ENCODE results near the gene GLIS1. TPM values are rescaled to one million over a fixed set of nuclear protein-coding genes. Genes with fewer than 3 reads are reported as not detected.
A peak's percentile ranks its signal among the peaks of the same experiment; 100 is the strongest.

The GLIS1 gene
- total RNA-seq, 1 donor from 2014 or later, result 17.4 TPM

GRCh38 chr1:53726009-53726600 is 12.9 kb downstream of the GLIS1 start:
- no peak for DNase-seq (ENCODE audit: low spot score)
- H3K9me3 Mint-ChIP-seq (ENCODE audit: low read depth), result no peaks in the 10 kb centered on the region
- H3K27me3 Mint-ChIP-seq (ENCODE audit: low read depth), result no peaks in the 10 kb centered on the region
- no peak for TF ChIP-seq CTCF (IDR thresholded peaks at IDR 0.05)
- peaks cover 2% of the 10 kb centered on the region for H3K36me3 Mint-ChIP-seq (ENCODE audit: low read depth)
- H3K27ac Mint-ChIP-seq (ENCODE audit: unreplicated experiment), result no peak overlapping the region
- no peak overlapping the region for H3K4me3 Mint-ChIP-seq (ENCODE audit: unreplicated experiment)
- H3K4me1 Mint-ChIP-seq (ENCODE audit: low read depth), result peaks cover 64% of the 10 kb centered on the region

GRCh38 chr1:53725238-53725689 is 13.7 kb downstream of the GLIS1 start:
- H3K4me3 Mint-ChIP-seq (ENCODE audit: unreplicated experiment), result no peak overlapping the region
- peaks cover 58% of the 10 kb centered on the region for H3K4me1 Mint-ChIP-seq (ENCODE audit: low read depth)
- H3K9me3 Mint-ChIP-seq (ENCODE audit: low read depth), result no peaks in the 10 kb centered on the region
- H3K36me3 Mint-ChIP-seq (ENCODE audit: low read depth), result peaks cover 2% of the 10 kb centered on the region
- no peak for DNase-seq (ENCODE audit: low spot score)
- TF ChIP-seq CTCF (IDR thresholded peaks at IDR 0.05), result peak; percentile 55
- H3K27ac Mint-ChIP-seq (ENCODE audit: unreplicated experiment), result no peak overlapping the region
- no peaks in the 10 kb centered on the region for H3K27me3 Mint-ChIP-seq (ENCODE audit: low read depth)

GRCh38 chr1:53722025-53722424 is 16.9 kb downstream of the GLIS1 start:
- Mint-ChIP-seq H3K4me1 (ENCODE audit: low read depth) (peaks cover 43% of the 10 kb centered on the region), H3K27ac (ENCODE audit: unreplicated experiment) (peak overlapping the region; percentile 32), H3K36me3 (ENCODE audit: low read depth) (peaks cover 2% of the 10 kb centered on the region), H3K9me3 (ENCODE audit: low read depth) (no peaks in the 10 kb centered on the region), H3K27me3 (ENCODE audit: low read depth) (no peaks in the 10 kb centered on the region), H3K4me3 (ENCODE audit: unreplicated experiment) (no peak overlapping the region)
- TF ChIP-seq CTCF (IDR thresholded peaks at IDR 0.05), result no peak
- no peak for DNase-seq (ENCODE audit: low spot score)

GRCh38 chr1:53721088-53721487 is 17.9 kb downstream of the GLIS1 start:
- no peaks in the 10 kb centered on the region for H3K27me3 Mint-ChIP-seq (ENCODE audit: low read depth)
- no peak overlapping the region for H3K4me3 Mint-ChIP-seq (ENCODE audit: unreplicated experiment)
- no peak for DNase-seq (ENCODE audit: low spot score)
- H3K4me1 Mint-ChIP-seq (ENCODE audit: low read depth), result peaks cover 41% of the 10 kb centered on the region
- TF ChIP-seq CTCF (IDR thresholded peaks at IDR 0.05), result no peak
- H3K36me3 Mint-ChIP-seq (ENCODE audit: low read depth), result peaks cover 2% of the 10 kb centered on the region
- H3K27ac Mint-ChIP-seq (ENCODE audit: unreplicated experiment), result no peak overlapping the region
- H3K9me3 Mint-ChIP-seq (ENCODE audit: low read depth), result no peaks in the 10 kb centered on the region

DNA sequence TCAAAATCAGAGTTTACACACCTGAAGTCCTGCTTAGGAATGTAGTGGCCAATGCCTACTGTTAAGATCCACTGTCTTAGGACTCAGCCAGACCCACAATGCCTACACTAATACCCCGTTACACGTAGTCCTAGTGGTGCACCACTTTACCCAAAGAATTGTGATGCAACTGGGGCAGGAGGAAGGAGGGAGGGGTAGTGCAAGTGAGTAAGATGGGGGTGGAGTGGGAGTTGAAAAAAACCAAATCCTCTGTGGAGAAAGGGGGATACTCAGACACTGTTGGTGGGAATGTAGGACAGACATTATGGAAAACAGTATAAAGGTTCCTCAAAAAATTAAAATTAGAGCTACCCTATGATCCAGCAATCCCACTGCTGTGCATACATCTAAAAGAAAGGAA is 19.5 kb downstream of the GLIS1 start:
- no peak for DNase-seq (ENCODE audit: low spot score)
- H3K36me3 Mint-ChIP-seq (ENCODE audit: low read depth), result peaks cover 2% of the 10 kb centered on the region
- H3K9me3 Mint-ChIP-seq (ENCODE audit: low read depth), result no peaks in the 10 kb centered on the region
- peaks cover 29% of the 10 kb centered on the region for H3K4me1 Mint-ChIP-seq (ENCODE audit: low read depth)
- TF ChIP-seq CTCF (IDR thresholded peaks at IDR 0.05), result no peak
- no peak overlapping the region for H3K4me3 Mint-ChIP-seq (ENCODE audit: unreplicated experiment)
- no peaks in the 10 kb centered on the region for H3K27me3 Mint-ChIP-seq (ENCODE audit: low read depth)
- H3K27ac Mint-ChIP-seq (ENCODE audit: unreplicated experiment), result no peak overlapping the region
